Brain pericyte (primary cell): Measurements from ENCODE around the gene CCDC102B.
"Not testable (repeated sequence)": the region's sequence is repeated elsewhere in the genome, so short reads cannot be mapped to it uniquely, and the experiment has no call there.

Experiments used
- DNase-seq: peaks from one replicate; pipeline ENCODE4 v3.0.0-alpha.2; 2012; ENCODE audit warnings: low read depth, low spot score

The CCDC102B gene

DNA sequence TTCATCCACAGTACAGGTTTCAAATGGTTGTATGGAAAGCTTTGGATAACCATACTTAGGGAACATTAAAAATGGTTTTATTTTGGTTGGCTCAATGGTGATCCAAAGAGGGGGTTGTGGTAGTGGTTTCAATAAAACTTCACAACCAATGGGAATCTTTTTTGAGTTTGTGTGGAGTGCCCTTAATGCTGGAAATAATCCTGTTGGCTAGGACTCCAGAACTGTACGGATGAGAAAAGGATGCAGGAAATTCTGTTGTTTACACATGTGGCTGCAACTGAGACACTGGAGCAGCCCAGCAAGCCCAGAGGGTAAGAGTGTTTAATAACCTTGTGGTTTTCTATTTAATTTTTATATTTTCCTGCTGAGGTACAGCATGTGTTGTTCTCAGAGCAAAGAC lies at the start of gene CCDC102B:
CCDC102B (plus strand) TSS at position 210 of the 400 bp plus-strand sequence. CDS start 38,684 bp downstream, outside the sequence.
- DNase-seq = peak; percentile 76

DNA sequence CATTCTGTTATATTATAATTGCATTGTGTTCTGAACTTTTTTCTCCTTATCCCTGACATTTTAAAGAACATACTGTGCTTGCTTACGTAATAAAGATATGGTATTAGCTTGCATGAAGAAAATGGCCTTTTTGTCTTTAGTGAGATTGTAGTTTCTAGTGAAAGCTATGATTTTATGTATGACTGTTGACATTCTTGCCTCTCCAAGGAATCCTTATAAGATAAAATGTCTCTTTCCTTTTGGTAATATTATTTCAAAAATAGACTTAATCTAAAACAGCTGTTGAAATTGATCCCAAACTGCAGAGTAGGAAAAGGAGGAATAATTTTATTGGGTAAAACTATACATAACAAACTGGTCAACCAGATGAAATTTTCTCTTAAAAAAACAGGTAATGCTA lies 40.8 kb upstream of the CCDC102B start:
- no peak for DNase-seq

DNA sequence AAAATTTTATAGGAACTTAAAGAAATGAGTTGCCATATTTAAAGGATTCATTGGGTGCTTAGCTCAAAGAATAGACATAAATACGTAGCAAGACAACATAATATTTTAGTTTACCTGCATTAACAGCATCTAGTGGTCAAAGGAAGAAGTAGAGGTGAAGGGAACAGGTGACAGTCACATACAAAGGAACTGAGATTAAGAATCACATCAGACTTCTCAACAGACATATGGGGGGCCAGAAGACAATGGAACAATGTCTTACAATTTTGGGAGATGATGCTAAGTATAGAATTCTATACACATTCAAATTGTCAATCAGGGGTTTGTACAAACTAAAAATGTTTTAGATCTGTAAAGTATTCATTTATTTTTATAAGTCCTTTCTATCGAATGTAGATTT lies 38.6 kb upstream of the CCDC102B start:
- no peak for DNase-seq

DNA sequence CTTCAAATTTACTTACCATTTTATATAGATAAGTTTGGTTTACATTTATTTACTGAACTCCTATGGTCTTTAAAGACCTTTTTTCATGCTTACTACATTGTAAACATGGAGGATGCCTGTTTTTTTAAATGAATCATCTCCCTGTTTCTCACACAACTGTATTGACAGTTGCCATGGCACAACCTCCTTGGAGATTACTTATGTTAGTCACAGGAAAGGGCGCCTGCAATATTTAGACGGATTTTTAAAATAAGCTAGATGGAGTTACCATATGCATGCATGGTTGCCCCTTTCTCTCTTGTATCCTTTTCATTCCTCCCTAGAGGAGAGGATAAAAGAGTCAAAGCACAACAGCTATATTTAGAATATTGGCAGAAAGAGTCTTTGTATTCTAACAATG lies 34.8 kb upstream of the CCDC102B start:
- peak; percentile 55 for DNase-seq

DNA sequence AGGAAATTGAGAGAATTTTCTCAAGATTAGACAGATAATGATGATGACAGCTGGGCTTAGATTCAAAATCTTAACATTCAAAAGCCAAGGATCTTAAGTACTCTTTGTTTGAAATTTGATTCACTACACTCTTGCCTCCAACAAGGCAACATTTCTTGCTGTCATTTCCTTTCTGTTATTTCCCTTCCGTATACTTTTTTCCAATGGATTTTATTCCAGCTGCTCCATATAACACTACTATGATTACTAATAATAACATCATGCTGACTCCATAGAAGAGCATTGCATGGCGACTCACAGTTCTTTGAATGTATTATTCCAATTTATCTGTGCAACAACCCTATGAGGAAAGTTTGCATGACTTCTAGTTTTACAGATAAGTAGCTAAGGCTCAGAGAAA lies 33.9 kb upstream of the CCDC102B start:
- DNase-seq = no peak

DNA sequence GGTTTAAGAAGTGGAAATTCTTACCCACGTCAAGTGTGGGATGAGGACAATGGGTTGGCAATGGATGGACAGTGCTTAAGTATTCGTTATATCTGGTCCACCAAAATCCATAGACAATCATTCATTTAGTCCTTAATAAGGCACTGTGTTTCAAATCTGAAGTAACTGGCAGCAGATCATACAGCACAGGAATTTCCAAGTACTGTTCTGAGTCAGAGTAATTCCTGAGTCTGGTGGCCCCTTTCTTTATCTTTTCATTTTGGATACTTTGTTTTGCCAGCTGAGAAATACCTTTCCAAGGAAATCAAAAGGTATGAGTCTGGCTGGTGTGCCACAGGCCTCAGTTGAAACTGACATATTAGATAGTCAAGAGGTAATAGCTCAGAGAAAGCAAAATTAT lies 31.4 kb upstream of the CCDC102B start:
- no peak for DNase-seq

DNA sequence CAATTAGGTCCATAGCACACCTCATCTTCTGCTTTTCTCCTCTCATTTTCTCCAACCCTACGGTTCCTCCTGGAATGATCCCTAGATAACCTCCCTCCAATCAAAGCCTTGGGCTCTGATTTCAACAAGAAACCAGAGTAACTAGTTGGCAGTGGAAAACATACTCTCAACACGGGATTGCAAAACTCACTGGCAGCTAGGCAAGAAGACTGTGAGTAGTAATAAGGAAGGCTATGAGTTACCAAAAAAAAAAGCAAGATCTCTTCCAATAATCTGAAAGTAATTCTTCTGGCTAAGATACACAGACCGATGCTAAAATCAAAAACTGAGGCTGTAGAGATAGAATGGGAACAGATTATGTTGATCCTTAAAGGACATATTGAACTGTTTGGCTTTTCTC lies 28.4 kb upstream of the CCDC102B start:
- no peak for DNase-seq

DNA sequence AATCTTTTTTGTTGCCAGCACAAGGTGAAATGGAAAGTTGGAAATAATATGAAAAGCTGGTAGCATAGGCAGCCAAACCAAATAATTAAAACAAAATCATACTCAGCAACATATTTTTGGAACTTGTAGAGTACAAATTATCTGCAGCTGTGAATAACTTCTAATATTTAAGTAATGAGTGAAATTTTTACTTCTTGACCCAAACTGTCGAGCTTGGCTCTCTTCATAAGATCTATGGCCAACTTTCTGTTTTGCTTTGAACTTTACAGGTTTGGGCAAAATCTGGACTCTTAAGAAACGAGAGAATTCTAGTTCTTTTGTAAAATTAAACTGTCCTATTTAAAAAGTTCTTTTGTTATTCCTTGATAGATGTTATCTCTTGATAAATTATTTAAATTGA lies 25.6 kb upstream of the CCDC102B start:
- no peak for DNase-seq

DNA sequence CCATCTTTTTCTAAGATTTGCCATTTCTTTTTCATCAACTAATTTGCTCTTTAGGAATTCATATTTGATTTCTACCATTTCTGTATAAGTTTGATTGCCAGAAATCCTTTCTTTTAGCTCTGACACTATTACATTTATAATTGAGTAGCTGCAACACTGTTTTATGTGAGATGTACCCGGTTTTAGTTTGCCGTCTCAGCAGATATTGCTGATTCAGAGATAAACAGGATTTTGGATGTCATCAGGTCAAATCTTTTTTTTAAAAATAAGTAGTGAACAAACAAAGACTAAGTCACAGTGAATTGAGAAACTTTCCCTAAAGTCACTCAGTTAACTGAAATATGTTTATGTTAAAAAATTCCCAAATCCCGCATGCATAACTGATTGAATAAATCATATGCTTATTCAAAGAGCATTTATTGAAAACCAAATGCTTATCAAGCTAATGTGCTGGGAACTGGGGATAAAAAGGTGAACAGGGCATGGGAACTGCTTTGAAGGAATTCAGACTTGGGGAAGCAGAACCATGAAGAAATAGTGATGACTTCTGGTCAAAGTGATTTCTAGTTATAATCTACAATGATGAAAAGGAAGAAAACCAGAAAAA lies 19.5 kb upstream of the CCDC102B start:
- no peak for DNase-seq

DNA sequence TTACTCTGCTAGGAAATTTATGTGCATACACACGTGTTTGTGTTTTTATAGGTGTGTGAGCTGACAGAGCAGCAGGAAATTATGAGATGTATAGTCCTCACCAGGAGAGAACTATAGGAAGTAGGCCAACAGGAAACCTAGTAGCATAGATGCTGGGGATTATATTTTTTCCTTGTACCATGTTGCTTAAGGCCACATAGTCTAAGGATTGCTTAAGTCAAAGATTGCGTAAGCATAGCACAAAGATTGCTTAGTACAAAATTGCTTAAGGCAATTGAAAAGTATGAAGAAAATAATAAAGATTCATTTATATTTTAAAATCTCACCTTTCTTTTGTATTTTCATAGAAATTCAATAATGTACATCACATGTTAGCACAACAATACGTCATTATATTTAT lies 18.7 kb upstream of the CCDC102B start:
- DNase-seq = no peak

DNA sequence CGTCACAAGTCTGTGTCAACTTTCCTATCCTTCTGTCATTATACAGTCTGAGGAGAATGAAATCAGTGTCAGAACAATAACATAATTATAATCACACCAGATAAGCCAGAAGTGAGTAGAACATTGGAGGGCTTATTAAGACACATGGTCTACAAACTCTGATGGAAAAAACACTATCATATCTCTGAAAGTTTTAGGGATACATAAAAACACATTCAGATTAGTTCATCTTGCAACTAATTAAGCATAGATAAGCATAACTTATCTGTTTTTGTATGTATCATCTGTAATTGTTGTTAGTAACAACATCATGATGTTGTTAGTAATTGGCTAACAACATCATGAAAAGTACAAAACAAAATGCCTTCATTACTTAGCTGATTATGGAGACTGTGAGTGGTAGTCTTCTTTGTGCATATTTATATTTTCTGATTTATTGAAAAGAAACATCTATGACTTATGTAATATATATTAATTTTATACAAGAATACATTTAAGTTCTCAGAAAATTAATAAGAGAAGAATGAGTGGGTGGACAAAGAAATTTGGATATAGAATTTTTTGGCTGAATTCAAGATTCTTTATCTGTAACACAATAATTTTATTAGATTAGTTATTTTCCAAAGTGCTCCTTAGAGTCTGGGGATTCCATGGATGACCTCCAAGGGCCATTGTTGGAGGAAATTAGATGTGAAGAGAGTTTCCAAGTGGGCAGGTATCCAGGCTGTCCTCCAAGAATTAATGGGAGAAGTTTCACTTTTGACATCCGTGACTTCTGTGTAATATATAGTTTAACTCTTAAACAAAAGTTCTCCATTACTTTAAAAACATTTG lies 16.9 kb upstream of the CCDC102B start:
- no peak for DNase-seq

DNA sequence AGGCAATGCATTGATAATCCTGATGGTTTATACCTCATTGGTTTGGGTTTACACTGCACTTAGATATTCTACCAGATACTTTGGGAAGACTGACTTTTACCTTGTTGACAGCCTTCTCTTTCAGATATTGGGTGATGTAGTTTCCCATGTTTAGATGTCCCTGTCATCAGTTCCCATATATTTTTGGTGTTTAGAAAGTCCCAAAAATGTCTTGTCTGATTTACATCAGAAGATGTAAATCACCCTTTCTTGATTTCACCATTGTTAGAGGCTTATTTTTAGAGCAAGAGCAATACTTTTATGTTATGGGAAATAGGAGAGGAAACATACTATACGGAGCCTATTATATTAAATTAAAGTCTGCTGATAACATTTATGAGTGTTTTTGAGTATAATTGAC lies 14.4 kb upstream of the CCDC102B start:
- DNase-seq = no peak

DNA sequence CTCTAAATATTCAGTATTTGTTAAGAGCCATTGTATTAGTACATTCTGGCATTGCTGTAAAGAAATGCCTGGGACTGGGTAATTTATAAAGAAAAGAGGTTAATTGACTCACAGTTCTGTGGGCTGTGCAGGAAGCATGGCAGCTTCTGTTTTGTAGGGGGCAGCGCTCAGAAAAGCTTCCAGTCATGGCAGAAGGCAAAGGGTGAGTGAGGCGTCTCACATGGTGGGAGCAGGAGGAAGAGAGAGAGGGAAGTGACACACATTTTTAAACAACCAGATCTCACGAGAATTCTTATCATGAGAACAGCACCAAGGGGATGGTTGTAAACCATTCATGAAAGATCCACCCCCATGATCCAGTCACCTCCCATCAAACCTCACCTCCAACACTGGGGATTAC lies 13.8 kb upstream of the CCDC102B start:
- no peak for DNase-seq

DNA sequence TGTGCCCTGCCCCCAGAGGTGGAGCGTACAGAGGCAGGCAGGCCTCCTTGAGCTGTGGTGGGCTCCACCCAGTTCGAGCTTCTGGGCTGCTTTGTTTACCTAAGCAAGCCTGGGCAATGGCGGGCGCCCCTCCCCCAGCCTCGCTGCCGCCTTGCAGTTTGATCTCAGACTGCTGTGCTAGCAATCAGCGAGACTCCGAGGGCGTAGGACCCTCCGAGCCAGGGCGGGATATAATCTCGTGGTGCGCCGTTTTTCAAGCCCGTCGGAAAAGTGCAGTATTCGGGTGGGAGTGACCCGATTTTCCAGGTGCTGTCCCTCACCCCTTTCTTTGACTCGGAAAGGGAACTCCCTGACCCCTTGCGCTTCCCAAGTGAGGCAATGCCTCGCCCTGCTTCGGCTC lies 7.6 kb upstream of the CCDC102B start:
- not testable (repeated sequence) for DNase-seq

DNA sequence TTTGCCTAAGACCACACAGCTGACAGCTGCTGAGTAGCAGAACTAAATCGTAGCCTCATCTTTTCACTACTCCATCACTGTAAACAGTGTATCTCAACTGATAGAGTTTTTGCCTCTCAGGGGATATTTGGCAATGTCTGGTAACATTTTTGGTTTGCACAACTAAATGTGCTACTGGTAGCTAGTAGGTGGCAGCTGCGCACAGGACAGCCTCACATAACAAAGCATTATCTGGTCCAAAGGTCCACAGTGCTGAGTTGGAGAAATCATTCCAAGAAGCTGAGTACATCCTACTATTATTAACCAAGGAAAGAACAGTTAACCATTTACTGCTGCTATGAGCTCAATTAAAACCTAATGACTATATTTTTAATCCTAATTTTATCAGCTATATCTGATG lies 6.1 kb upstream of the CCDC102B start:
- DNase-seq = no peak

DNA sequence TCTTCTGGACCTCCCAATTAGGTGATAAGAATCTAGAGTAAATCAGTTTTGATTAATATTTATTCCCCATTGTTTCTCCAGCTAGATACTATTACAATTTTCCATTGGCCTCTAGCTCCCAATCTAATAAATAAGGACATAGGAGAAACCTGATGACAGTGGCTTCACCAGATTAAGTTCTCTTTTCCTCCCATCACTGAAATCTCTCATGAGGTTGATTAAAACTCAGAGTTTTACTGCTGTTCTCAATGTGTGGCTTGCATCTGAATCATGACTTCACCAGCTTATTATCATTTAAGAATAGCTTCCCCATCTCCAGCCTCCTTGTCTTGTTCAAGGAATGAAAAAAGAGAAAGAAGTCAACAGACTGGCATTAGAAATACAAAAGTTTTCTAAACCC lies 3.9 kb upstream of the CCDC102B start:
- no peak for DNase-seq

DNA sequence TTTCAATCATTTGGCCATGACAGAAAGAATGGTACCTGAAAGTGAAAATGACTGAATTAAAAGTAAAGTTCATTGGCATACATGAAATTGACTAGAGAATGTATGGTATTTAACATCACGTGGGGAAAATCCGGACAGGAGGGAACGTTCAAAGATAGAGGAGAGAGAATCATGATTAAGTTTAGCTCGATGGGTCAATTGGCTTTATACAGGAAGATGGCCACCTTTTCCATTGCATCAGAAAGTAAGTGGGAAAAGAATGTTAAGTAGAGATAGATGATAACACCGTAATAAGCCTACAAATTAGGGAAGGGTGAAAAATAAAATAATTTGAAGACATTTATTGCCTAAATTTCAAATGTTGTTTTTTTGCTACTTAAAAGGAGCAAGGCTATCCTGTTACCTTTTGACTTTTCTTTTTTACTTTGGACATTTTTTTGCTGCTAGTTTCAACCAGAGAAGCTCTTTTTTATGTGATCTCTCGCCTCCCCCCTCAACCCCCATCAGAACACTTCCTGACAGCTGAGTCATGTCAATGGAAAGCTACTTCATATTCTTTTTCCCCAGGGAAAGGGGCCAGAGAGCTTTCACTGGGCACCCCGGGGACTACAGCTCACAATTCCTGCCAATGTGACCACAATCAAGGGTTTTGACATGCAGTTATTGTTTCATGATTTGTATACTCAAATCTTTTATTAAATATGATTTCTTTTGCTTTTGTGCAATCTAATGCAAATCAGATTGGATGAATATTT lies 767 bp upstream of the CCDC102B start:
- peak; percentile 59 for DNase-seq

DNA sequence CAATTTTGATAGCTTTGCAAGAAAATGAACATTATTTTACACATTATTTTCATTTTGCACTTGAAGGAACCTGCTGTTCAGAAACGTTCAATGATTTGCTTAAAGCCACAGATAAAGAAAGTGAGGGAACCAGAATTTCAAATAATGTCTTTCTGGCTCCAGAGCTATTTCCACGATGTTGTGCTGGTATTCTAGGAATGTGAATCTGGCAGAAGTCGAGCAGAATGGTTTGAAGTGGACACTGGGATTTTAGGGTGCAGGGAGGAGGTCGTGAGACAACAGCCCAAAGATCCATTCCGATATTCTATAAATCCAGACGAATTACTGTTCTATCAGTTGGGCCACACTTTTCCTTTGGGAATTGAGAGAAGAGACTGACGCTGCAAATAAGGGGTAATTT lies 2.2 kb downstream of the CCDC102B start:
- no peak for DNase-seq

DNA sequence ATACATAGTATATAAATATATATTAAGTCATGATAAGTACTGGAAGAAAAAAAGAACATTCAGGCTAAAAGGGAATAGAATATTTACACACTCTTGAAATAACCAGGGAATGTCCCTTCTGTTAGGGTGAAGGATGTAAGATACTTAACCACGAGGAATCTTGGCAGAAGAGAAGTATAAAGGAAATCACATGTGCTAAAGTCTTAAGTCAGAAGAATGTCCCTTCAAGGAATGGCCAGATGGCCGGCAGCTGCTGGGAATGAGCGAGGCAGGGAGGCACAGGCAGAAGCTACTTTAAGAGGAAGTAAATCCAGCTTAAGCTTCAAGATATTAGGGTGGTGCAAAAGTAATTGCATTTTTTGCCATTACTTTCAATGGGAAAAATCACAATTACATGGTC lies 5.5 kb downstream of the CCDC102B start:
- peak; percentile 20 for DNase-seq

DNA sequence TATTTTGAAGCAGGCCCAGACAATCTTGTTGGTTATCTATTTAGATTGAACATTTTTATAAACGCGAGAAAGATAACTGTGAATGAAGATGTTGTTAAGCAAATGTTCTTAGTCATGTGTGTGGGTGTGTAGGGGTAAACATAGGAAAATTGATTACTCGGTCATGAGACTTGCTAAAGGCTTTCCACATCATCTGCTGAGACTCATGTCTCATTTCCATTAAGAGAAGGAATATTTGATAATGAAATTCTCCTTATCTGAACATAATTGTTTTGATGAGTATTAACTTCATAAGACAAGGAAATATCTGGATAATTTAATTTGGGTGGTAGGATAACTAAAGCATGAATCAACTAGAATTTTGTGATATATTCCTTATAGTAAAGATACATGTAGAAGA lies 19.7 kb downstream of the CCDC102B start:
- no peak for DNase-seq

DNA sequence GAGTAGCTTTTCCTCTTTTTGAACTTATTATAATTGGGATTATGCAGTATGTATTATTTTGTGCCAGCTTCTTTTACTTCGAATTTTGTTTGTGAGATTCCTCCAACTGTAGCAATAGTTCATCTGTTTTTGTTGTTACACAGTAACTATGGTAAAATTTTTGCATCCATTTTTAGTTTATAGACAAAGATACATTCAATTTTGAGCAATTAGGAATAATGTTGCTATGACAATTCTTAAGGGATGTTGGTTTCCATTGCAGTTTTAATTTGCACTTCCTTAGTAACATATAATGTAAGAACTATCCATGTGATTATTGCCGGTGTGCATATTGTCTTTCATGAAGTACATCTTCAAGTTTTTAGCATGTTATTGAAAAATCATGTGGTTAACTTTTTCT lies 20.7 kb downstream of the CCDC102B start:
- DNase-seq = no peak

DNA sequence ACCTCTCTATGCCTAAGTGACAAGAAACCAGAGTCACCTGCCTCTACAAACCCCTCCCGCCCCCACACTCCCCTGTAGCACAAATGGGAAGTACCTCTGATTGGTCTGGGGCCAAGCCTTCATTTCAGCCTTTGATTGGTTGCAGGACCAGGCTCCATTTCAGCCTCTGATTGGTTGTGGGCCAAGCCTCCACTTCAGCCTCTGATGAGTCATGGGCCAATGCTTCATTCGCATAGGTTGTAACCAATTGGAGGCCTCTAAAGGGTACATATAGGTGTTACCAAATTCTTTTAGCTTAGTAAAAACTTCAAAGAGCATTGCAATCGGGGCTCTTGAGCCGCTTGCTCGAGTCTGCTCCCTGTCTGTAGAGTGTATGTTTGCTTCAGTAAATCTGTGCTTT lies 25.0 kb downstream of the CCDC102B start:
- DNase-seq = no peak

DNA sequence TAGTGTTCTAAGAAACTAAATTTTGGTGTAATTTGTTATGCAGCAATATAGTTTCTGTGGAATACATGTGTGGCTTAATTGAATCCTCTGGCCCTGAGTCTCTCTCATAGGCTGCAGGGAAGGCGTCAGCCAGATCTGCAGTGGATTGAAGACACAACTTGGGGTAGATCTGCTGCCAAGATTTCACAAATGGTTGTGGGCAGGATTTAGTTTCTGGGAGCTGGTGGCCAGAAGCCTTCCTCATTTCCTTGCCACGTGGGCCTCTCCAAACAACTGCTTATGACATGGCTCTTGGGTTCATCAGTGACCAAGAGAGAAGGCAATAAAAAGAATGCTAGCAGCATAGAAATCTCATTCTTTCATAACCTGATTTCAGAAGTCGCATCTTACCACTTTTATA lies 28.2 kb downstream of the CCDC102B start:
- DNase-seq = no peak
